Measurements from ENCODE around the gene IGFBP6.

The IGFBP6 gene

GRCh38 chr12:53079226-53080117, 18.0 kb upstream of the IGFBP6 start, which contains the start of gene SPRYD3 (continued):
- TF ChIP-seq CTCF (tag by site-specific recombination; IDR thresholded peaks at IDR 0.05) (no peak), SALL2 (tag by site-specific recombination; IDR thresholded peaks at IDR 0.05; ENCODE audit: borderline replicate concordance) (no peak), ZNF239 (tag by site-specific recombination; IDR thresholded peaks at IDR 0.05) (no peak), GLI2 (tag by site-specific recombination; IDR thresholded peaks at IDR 0.05; ENCODE audit: borderline replicate concordance, low read depth) (no peak), ZNF580 (tag by site-specific recombination; IDR thresholded peaks at IDR 0.05) (0 out of 2 replicates have a peak, but pooled peaks have one; percentile 25), ZBTB26 (tag by site-specific recombination; optimal IDR thresholded peaks at IDR 0.05) (peak; percentile 77), ZNF202 (tag by site-specific recombination; IDR thresholded peaks at IDR 0.05; ENCODE audit: borderline replicate concordance) (no peak), ZSCAN5A (tag by site-specific recombination; IDR thresholded peaks at IDR 0.05) (no peak), ZNF132 (tag by site-specific recombination; IDR thresholded peaks at IDR 0.05; ENCODE audit: borderline replicate concordance) (no peak), ZFP69B (tag by site-specific recombination; IDR thresholded peaks at IDR 0.05) (no peak), ZFP3 (tag by site-specific recombination; IDR thresholded peaks at IDR 0.05; ENCODE audit: low read depth) (no peak), ZNF26 (tag by site-specific recombination; IDR thresholded peaks at IDR 0.05) (no peak), AEBP2 (tag by site-specific recombination; IDR thresholded peaks at IDR 0.05; ENCODE audit: borderline replicate concordance) (no peak), SCRT1 (tag by site-specific recombination; IDR thresholded peaks at IDR 0.05; ENCODE audit: borderline replicate concordance) (no peak), ZEB2 (tag by site-specific recombination; IDR thresholded peaks at IDR 0.05) (no peak; the same call in 1 of the 2 replicates), HOXC10 (CRISPR knock-in tag; IDR thresholded peaks at IDR 0.05) (no peak), ZNF48 (tag by site-specific recombination; IDR thresholded peaks at IDR 0.05) (no peak), ZNF169 (tag by site-specific recombination; IDR thresholded peaks at IDR 0.05) (no peak), ZNF221 (tag by site-specific recombination; IDR thresholded peaks at IDR 0.05; ENCODE audit: borderline replicate concordance) (no peak), KLF10 (tag by site-specific recombination; IDR thresholded peaks at IDR 0.05) (no peak; the same call in 1 of the 2 replicates), ZNF785 (tag by site-specific recombination; IDR thresholded peaks at IDR 0.05) (no peak), ZNF146 (tag by site-specific recombination; IDR thresholded peaks at IDR 0.05) (no peak), ZBTB17 (tag by site-specific recombination; IDR thresholded peaks at IDR 0.05) (peak; percentile 66), ZNF600 (tag by site-specific recombination; IDR thresholded peaks at IDR 0.05) (peak; percentile 56), ZNF629 (tag by site-specific recombination; IDR thresholded peaks at IDR 0.05) (no peak), ZNF830 (tag by site-specific recombination; IDR thresholded peaks at IDR 0.05; ENCODE audit: low read depth) (no peak), ZNF398 (tag by site-specific recombination; IDR thresholded peaks at IDR 0.05) (no peak)
- TF ChIP-seq, protein P1, sequence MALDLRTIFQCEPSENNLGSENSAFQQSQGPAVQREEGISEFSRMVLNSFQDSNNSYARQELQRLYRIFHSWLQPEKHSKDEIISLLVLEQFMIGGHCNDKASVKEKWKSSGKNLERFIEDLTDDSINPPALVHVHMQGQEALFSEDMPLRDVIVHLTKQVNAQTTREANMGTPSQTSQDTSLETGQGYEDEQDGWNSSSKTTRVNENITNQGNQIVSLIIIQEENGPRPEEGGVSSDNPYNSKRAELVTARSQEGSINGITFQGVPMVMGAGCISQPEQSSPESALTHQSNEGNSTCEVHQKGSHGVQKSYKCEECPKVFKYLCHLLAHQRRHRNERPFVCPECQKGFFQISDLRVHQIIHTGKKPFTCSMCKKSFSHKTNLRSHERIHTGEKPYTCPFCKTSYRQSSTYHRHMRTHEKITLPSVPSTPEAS (tag by site-specific recombination; IDR thresholded peaks at IDR 0.05) = no peak

Measured in HEK293 (cell line).